DND-41 (cell line): ENCODE data around the gene GH2.
"Not testable (repeated sequence)": the region's sequence is repeated elsewhere in the genome, so short reads cannot be mapped to it uniquely, and the experiment has no call there.

Source experiments
- EZH2 ChIP-seq: IDR thresholded peaks from 3 replicates; pipeline ENCODE4 v1.6.1; 2012; ENCODE audit warnings: borderline replicate concordance, low read depth, mild to moderate bottlenecking, moderate library complexity, low read length, inconsistent platforms; ENCODE audit not compliant: severe bottlenecking
- TF ChIP-seq, protein P1 (sequence below): IDR thresholded peaks from 2 replicates; pipeline ENCODE4 v1.5.1; 2012; ENCODE audit warnings: borderline replicate concordance, low read length, moderate library complexity, mild to moderate bottlenecking; ENCODE audit not compliant: poor library complexity, severe bottlenecking; ENCODE audit errors: extremely low read depth

DNA sequence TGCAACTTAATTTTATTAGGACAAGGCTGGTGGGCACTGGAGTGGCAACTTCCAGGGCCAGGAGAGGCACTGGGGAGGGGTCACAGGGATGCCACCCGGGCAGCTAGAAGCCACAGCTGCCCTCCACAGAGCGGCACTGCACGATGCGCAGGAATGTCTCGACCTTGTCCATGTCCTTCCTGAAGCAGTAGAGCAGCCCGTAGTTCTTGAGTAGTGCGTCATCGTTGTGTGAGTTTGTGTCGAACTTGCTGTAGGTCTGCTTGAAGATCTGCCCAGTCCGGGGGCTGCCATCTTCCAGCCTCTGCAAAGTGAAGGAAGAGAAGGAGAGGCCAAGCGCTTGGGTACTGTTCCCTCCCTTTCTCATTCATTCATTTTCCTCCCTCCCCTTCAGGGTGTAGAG is 35.5 kb upstream of the GH2 start:
- TF ChIP-seq, protein P1, sequence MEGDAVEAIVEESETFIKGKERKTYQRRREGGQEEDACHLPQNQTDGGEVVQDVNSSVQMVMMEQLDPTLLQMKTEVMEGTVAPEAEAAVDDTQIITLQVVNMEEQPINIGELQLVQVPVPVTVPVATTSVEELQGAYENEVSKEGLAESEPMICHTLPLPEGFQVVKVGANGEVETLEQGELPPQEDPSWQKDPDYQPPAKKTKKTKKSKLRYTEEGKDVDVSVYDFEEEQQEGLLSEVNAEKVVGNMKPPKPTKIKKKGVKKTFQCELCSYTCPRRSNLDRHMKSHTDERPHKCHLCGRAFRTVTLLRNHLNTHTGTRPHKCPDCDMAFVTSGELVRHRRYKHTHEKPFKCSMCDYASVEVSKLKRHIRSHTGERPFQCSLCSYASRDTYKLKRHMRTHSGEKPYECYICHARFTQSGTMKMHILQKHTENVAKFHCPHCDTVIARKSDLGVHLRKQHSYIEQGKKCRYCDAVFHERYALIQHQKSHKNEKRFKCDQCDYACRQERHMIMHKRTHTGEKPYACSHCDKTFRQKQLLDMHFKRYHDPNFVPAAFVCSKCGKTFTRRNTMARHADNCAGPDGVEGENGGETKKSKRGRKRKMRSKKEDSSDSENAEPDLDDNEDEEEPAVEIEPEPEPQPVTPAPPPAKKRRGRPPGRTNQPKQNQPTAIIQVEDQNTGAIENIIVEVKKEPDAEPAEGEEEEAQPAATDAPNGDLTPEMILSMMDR, result not testable (repeated sequence)
- not testable (repeated sequence) for TF ChIP-seq EZH2
